ENCODE measurements around the gene PRICKLE1.

PRICKLE1 gene

DNA sequence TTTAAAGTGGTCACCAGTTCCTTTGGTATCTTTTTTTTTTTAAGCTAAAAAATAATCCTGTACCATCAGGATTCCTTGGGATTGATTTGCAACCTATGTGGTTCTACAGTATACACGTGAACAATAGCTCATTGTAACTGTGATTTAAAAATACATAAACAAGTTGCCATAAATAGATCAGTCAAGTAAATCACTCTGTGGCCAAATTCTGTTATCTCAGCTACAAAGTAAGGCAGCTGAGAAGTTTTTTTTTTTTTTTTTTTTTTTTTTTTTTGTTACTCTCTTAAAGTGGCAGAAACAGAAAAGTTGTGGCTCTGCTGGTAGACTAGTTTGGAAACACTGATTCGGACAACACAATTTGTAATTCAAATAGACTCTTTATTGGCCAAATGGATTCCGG lies 104.5 kb downstream of the PRICKLE1 start:
- TF ChIP-seq, protein P1, sequence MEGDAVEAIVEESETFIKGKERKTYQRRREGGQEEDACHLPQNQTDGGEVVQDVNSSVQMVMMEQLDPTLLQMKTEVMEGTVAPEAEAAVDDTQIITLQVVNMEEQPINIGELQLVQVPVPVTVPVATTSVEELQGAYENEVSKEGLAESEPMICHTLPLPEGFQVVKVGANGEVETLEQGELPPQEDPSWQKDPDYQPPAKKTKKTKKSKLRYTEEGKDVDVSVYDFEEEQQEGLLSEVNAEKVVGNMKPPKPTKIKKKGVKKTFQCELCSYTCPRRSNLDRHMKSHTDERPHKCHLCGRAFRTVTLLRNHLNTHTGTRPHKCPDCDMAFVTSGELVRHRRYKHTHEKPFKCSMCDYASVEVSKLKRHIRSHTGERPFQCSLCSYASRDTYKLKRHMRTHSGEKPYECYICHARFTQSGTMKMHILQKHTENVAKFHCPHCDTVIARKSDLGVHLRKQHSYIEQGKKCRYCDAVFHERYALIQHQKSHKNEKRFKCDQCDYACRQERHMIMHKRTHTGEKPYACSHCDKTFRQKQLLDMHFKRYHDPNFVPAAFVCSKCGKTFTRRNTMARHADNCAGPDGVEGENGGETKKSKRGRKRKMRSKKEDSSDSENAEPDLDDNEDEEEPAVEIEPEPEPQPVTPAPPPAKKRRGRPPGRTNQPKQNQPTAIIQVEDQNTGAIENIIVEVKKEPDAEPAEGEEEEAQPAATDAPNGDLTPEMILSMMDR (IDR thresholded peaks at IDR 0.05; ENCODE audit: borderline replicate concordance, insufficient read depth, low read depth, low read length): no peak
- H3K4me3 ChIP-seq (ENCODE audit: low read depth, low read length): no peak overlapping the region

DNA sequence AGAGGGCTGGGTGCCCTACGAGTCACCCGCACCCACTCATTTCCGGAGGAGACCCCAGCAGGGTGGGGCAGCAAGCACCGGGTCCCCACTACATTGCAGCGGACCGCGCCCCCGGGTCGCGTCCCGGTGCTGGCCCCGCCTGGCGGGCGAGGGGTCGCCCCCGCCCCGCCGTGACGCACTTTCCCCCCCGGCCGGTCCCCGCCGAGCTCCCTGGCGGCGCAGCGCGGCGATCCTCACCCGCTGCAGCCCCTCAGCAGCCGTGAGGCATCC lies 106.1 kb downstream of the PRICKLE1 start:
- TF ChIP-seq, protein P1 (IDR thresholded peaks at IDR 0.05; ENCODE audit: borderline replicate concordance, insufficient read depth, low read depth, low read length): no peak
- peak overlapping the region; percentile 72 for H3K4me3 ChIP-seq (ENCODE audit: low read depth, low read length)

DNA sequence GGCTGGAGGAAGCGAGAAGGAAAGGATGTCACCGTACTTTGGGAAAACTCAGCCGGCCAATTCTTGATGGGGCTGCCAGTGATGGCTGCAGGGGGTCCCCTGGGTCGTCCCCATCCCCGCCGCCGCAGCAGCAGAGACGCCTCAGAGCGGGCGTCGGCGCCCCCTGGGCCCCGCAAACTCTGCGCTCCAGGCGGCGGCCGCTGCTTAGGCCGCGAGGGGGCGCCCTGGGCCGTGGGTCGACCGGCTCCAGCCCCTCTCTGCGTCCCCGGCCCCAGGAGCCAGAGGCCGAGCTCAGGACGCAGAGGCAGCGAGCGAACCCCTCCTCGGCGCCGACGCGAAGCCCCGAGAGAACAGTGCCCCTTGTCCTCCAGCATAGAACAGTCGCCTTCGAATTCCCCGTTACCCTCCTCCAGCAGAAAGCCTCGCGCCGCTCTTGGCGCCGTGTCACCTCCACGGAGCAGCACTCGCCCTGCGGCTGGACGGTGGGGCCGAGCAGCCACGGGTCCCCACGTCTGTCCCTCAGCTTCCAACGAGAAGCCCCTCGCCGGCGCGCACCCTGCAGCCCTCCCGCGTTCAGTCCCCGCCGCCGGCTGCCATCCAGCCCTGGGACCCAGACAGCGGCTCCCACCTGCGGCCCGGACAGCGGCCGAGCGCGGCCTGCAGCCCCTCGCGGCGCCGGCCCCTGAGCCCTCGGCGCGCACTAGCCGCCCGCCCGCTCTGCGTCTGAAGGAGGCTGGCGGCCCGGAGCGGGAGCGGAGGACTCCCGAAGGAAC lies 106.6 kb downstream of the PRICKLE1 start:
- H3K4me3 ChIP-seq (ENCODE audit: low read depth, low read length): peak overlapping the region; percentile 72
- TF ChIP-seq, protein P1 (IDR thresholded peaks at IDR 0.05; ENCODE audit: borderline replicate concordance, insufficient read depth, low read depth, low read length): peak; percentile 96

DNA sequence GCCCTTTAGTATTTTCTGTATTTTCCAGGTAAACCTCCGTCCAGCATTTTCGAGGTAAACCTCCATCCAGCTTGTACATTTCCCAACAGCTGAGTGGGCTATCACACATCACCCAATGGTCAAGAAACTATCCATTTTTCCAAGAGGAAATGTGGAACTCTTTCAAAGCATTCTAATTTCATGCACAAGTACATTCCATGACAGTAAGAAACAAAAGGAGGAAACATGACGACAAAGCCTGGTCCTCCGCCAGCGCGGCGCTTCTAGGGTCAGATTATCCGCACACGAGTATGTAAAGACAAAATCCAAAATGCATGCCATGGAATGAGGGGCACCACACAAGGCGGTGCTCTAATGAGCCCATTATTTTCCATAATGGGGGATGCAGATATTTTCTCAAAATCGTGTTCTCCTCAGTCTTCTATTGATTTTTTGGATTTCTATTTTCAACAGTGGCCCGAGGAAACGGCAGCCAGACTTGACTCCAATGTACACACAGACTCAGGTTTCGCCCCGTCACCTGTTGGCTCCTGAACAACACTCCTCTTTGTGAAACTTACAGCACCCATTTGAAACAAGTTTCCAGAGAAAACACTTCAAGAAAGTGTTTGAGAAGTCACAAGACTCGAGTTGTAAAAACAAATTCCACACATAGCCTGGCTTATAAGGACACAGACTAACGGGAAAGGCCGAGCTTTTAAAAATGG lies 107.4 kb downstream of the PRICKLE1 start:
- TF ChIP-seq, protein P1 (IDR thresholded peaks at IDR 0.05; ENCODE audit: borderline replicate concordance, insufficient read depth, low read depth, low read length): no peak
- H3K4me3 ChIP-seq (ENCODE audit: low read depth, low read length): no peak overlapping the region

DNA sequence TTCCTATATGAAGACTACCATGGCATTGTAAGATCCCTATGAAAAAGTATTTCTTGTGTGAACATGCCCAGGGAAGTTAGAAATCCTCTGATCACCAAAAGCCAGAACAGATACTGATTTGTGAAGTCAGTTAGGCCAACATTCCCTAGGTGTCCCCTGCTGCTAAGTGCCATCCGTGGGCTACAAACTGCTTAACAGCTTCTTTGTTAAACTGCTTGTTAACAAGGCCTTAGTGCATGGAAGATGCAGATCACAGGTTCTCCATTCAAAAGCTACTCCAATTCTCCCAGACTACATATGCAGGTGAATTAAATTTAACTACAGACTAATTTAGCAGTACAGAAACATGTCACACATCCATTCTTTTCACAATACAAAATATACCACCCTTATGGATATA lies 108.2 kb downstream of the PRICKLE1 start:
- no peak overlapping the region for H3K4me3 ChIP-seq (ENCODE audit: low read depth, low read length)
- TF ChIP-seq, protein P1 (IDR thresholded peaks at IDR 0.05; ENCODE audit: borderline replicate concordance, insufficient read depth, low read depth, low read length): no peak

DNA sequence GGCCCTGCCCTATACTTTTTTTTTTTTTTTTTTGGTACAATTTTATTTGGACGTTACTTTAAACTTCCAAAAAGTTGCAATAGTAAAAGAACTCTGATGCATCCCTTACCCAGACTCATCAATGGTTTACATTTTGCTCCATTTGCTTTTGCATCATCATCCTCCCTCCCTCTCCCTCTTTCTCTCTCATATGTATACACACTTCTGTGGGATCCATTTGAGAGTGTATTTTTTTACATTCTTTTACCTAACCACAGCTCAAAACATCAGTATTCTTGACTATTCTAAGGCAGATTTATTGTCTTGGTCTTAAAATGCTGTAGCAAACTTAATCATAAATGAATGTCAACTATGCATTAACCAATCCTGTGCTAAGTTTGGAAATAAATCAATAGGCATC lies 111.6 kb downstream of the PRICKLE1 start:
- TF ChIP-seq, protein P1 (IDR thresholded peaks at IDR 0.05; ENCODE audit: borderline replicate concordance, insufficient read depth, low read depth, low read length): no peak

DNA sequence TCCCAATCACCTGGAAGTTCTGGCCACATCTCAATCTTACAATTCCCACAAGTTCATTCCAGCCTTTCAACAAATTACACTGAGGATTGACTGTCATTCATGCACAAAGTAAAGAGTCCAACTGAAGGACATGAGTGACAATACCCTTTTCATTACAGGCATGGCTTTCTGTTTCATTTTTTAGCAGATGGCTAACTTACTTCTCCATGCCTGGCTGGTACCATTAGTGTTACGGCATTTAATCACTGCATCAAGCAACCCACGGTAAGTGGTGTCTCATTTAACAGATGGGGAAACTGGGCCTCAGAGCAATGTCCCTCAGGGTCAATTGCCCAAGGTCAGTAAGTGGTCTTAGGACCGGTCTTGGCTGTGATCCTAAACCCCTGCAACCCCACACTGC lies 114.4 kb downstream of the PRICKLE1 start:
- TF ChIP-seq, protein P1 (IDR thresholded peaks at IDR 0.05; ENCODE audit: borderline replicate concordance, insufficient read depth, low read depth, low read length): no peak
- no peak overlapping the region for H3K4me3 ChIP-seq (ENCODE audit: low read depth, low read length)

More for the DNA sequence above, 111.6 kb downstream of the PRICKLE1 start:
- H3K4me3 ChIP-seq (ENCODE audit: low read depth, low read length): no peak overlapping the region

Measured in GM12875 (cell line).